ENCODE data around the gene DDX52.

- TF ChIP-seq CTCF (IDR thresholded peaks at IDR 0.05) (no peak), POLR2A (IDR thresholded peaks at IDR 0.05) (no peak)
Observed at GRCh38 chr17:37562016-37562745, 81.1 kb downstream of the DDX52 start.

Measured in Peyer's patch (tissue), 4 donors.